ENCODE measurements around the gene NFIX.
A peak's percentile ranks its signal among the peaks of the same experiment; 100 is the strongest.

NFIX gene

DNA sequence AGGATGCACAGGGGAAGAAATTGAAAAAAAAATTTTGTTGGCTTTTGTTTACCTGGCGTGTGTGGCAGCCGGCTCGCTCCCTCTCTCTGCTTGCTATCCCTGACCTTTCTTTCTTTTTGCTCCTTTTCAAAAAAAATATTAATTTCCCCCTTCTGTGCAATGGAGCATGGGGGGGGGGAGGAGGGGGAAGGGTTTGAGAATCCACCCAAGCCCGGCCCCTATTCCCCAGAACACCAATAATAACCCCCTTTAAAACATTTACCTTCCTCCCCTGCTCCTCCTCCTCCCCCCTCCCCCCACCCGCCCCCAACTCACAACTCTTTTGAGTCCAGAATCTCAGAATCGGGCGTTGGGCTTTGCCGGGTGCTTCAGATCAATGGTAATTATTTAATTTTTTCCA lies 28.4 kb downstream of the NFIX start:
- DNase-seq: no peak

GRCh38 chr19:13024126-13024950 lies 29.1 kb downstream of the NFIX start:
- no peak for DNase-seq

GRCh38 chr19:13024951-13025697 lies 29.8 kb downstream of the NFIX start:
- DNase-seq: no peak

- DNase-seq: no peak
These were observed 30.7 kb downstream of the NFIX start for GRCh38 chr19:13025819-13026456.

DNA sequence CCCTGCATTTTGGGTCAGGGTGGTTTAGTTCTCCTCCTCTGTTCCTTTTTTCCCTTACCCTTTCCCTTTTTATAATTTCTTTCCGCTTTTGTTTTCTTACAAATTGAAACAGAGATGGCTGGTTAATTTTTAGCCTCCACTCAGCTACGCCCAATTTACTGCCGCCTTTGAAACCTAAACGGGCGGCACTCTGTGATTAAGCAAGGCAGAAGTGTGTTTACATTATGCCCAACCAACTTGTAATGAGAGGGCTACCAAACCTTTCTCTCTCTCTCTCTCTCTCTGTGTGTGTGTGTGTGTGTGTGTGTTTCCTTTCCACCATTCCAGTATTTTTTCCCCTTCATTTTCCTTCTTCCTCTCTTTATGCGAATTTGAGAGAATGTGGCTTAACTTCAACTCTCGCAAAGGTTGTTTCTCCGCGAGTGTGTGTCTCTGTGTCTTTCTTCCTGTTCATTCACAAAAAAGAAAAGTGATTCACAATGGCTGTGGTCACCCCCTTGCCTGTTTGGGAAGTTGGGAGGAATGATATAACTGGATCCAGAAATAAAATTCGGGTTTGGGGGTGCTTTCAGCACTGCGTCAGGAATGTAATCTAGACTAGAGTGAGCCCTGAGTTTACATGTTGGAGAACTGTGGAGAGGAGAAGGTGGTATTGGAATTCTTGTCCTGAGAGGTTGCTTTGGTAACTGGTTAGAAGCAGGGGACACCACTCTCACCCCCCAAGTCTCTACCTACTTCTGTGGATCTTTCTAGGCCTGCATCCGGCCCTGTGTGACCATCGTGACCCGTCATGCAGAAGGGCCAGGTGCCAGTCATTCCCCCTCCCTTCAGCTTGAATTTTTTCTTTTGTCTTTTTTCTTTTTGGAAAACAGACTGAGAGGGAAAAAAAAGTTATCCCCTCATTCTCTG lies 31.4 kb downstream of the NFIX start:
- no peak for DNase-seq

DNA sequence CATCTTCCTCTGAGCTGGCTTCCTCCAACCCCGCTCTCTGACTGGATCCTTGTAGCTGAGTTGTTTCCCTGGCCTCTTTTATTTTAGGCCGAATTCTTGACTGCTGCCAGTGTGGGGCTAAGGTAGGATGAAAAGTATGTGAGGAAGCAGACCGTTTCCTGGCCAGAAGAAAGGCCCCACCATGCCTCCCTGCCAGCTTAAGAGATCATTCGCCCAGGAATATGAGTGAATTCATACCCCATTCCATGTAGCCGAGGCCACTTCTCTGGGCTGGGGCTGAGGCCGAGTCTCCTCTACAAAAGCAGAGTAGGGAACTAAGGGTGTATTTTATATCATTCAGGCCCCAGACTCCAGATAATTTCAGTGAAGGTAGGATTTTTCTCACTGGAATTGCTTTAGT lies 32.3 kb downstream of the NFIX start:
- no peak for DNase-seq

- no peak for DNase-seq
These were observed 32.8 kb downstream of the NFIX start for GRCh38 chr19:13028027-13028426.

DNA sequence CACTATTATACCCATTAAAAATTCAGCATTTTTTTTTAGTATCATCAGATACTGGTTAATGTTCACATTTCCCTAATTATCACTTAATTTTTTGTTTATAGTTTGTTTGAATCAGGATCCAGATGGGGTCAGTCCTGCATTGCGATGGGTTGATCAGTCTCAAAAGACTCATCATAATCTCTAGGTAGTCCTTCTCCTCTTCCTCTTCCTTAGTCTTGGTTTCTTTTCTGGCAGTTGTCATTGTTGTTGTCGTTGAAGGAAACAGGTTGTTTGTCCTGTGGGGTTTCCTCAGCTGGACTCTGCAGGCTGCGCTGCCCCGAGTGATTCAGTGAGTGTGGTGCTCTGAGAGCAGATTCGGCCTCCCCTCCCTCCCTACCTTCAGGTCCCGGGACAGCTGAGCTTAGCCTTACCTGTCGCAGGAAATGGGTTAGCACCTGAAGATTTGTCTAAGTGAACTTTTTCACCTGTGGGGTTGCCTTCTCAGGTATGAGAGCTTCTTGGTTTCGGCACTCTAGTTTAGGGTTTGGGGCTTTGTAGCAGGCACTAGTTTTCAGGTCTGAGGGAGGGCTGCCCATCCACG lies 34.1 kb downstream of the NFIX start:
- no peak for DNase-seq

- no peak for DNase-seq
These were observed 34.6 kb downstream of the NFIX start for GRCh38 chr19:13029893-13030292.

DNA sequence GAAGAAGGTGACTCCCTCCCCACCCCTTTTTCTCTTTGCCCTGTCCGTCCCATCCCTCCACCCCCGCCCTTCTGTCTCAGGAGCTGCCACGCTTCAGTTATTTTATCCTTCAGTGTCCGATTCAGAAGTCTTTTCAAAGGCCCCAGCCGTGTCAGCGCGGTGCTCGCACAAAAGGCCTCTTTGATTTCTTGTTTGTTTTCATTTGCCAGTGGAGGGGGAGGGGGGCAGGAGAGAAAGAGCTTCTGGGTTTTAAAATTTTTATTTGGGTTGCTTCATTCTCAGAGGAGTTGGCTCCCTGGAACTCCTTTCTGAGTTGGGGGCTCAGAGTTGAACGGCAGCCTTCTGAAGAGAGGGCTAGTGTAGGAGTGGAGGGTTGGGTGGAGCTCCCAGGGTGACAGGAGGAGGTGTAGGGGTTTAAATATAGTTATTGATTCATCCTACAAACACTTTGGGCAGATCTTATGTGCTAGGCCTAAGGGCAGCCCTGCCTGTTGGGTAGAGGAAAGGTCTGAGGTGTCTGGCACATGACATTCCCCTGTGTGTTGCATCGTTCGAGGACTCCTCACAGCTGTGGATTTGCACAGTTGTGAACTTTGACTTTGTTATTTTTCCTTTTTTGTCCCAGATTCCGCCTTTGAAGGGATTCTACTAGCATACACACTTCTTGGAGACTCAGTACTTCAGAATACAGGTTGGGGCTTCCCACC lies 36.8 kb downstream of the NFIX start:
- no peak for DNase-seq

DNA sequence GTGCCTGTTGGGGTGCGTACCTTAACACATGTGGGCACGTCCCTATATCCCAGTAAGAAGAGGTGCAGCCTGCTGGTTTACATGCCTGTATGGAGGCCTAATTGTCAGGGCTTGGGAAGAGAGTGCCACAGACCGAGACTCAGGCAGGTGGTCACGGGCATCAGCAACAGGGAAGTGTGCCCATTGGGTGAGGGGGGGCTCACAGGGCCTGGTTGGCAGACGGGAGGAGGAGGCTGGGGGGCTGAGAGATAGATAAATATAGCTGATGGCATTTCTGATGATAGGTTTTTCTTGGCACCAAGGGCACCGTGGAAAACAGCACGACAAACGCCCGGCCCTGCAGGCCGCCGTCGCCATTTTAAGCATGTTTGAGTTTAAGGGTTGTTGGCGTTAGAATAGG lies 37.6 kb downstream of the NFIX start:
- no peak for DNase-seq

DNA sequence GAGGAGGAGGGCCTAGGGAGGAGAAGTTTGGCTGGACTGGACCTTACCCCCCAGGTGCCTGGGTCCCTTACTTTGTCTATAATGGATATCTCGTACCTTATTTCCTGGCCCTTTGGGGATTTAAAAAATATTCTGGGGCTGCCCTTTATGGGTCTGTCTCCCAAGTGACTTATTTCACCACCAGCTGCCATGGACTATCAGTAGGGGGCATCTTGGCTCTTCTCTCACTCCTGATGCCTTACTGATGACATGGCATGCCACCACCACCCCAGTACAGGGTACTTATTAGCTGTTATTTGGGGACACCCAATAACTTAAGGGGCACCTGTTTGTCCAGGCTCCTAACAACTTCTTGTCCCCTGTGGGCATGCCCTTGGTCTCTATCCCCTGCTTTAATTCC lies 38.0 kb downstream of the NFIX start:
- DNase-seq: no peak

GRCh38 chr19:13033819-13034611 lies 38.7 kb downstream of the NFIX start:
- peak; percentile 32 for DNase-seq

DNA sequence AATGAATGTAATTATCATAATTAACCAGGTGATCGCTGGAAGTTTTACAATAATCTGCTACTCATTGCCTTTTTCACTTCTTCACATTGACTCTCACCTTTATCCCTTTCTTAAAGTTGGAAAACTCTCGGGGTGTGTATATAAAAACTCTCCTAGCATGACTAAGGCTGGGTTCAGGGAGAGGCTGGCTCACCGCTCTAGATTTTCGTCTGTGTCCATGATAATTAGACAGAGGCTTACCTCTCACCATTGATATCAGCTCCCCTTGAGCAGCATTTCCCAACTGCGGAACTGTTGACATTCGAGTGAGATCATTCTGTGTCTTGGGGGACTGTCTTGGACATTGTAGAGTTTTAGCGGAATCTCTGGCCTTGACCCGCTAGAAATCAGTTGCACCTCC lies 39.4 kb downstream of the NFIX start:
- DNase-seq: no peak

GRCh38 chr19:13035820-13036365 lies 40.6 kb downstream of the NFIX start:
- DNase-seq: no peak

GRCh38 chr19:13036366-13036976 lies 41.2 kb downstream of the NFIX start:
- peak; percentile 89 for DNase-seq

DNA sequence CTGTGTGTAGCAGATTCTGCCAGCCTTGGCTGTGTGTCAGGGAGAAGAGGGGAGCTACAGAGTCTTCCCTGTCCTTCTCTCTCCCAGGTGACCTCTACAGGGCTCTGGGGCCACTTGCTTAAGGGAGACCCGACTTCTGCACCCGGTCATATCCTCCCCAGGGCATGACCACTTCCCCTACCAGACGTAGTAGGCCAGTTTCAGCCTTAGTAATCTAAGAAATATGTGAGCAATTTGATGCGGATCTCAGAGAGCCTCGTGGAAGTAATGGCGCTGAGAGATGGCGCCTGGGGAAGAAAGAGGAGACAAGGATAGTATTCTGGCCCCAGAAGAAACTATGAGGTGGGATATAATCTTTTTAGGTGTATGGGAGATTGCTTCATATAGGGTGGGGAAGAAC lies 41.9 kb downstream of the NFIX start:
- peak; percentile 89 for DNase-seq

DNA sequence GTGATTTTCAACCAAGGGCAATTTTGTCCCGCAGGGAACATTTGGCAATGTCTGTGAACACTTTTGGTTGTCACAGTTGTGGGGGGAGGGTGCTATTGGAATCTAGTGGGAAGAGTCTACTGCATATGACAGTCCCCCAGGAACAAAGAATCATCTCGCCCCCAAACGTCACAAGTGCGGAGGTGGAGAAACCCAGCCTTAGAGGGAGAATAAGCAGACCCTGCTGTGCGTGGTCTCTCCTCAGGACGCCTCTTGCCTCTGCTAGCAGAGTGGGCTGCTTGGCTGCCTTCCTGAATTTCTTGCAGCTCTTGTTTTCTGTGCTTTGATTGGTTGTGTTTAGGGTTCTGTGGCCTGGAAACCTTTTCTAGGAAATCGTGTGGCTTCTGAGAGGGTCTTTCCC lies 42.5 kb downstream of the NFIX start:
- DNase-seq: no peak

DNA sequence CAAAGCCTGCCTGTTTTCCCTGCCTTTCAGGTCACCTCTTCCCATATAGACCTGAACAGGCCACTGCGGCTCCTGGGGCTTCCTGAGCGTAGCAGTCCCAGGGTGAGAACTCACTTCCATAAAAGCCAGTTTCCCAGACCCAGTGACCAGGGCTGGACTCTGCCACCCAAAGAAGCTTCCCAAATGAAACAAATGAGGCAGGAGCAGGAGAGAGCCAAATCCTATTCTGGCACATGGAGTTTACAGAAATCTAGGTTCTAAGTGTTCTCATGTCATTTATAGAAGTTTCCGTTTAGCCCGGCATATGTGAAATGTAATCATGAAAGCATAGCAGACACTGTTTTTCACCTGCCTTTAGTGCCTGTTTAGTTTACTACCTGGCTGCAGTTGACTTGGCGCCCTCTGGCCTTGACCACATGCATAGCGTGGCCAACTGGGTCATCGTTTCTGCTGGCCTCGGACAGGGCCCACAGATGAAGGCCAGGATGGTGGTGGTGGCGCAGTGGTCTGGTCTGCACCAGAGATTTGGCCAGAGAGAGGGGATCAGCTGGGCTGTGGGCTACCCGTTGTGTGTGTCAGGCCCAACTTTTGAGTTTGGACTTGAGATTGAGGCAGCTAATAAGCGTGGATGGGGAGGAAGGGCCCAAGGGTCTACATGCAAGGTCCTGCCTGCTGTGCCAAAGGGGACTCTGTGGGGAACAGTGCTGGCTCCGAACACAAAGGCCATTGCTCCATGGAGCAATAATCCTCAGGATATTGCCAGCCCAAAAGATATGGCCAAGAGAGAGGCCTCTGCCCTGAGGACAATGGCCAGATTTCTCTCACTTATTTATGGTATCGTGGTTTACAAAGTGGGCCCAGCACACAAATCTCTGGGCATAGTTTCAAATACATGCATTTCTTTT lies 43.3 kb downstream of the NFIX start:
- no peak for DNase-seq

Measured in NCI-H226 (cell line).